Left cardiac atrium (tissue), 4 donors: ENCODE results near the gene MATN3. TPM values are rescaled to one million over a fixed set of nuclear protein-coding genes. Genes with fewer than 3 reads are reported as not detected.

Experiments used
- ATAC-seq, 2 donors: fragments of 200-7000 bp; cut with Tn5 transposase; one replicate each; pipeline ENCODE4 v1.9.1; 2020; ENCODE audit warnings: mild to moderate bottlenecking in 2 of 2, moderate library complexity in 2 of 2
- DNase-seq: peaks from one replicate; pipeline ENCODE4 v3.0.0-alpha.2; 2020
- intact Hi-C, 2 donors: fragments of 100-400 bp; cut with DNase I; formaldehyde crosslinking; loops; one replicate each; pipeline versions ENCODE4 v1.14.1 to v1.15.1; 2022 to 2023
- total RNA-seq, 2 donors: library from RNA; stranded (reverse); fragmentation: NEBNext Ultra II Directional; extraction: Animal tissue kit (Norgen Biotek cat#: 25700); gene quantifications; one replicate each; pipeline ENCODE4 v1.2.1, GENCODE V29; 2021
- donor health status: DM: no; HTN: yes; CAD: no.
- donor health status: DM: no; HTN: yes; CAD: no; lungs with severe emphysema.
- donor health status: DM: yes; HTN: yes; CAD: no.
- donor health status: Dilated cardiomyopathy.

Gene MATN3
- total RNA-seq, 2 donors from 2014 or later, result 0.29 to 0.52 TPM

DNA sequence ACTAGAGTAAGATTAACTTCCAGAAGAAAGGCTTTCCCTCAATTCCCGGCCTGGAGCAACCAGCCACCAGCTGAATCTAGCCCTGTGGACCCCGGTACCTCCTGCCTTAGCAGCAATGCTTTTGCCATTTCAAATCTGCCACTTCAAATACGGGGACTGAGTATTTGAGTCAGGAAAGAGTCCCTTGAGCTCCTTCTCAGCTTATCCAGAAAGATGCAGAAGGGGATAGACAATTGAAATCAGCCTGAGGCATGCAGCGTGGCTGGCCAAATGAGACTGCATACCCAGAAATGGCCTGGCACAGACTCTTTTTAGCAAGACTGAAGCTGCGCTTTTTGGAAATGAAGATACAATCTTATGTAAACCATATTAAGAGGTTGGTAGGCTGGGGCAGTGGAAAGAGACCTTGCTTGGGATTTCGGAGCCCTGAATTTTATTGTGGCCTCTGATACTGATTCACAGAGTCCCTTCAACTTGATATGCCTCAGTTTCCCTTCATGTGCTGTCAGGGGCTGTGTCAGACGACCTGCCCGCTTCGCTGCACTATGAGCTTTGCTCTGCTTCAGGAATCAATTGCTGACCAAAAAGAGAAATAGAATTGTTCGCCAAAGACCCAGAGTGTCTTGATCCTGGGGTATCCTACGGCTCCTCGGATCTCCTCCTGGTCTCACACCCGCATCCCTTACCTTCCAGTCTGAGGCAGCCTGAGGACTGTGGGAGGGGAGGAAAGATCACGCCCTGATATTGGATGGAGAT is 1.0 kb downstream of the MATN3 start:
- DNase-seq, result no peak
- intact Hi-C loops, result loop anchor here in 1 of 2 donors (5.0 kb wide), 1 partner anchor 81 kb away; no protein-coding TSS in a partner anchor
- no peak for ATAC-seq

DNA sequence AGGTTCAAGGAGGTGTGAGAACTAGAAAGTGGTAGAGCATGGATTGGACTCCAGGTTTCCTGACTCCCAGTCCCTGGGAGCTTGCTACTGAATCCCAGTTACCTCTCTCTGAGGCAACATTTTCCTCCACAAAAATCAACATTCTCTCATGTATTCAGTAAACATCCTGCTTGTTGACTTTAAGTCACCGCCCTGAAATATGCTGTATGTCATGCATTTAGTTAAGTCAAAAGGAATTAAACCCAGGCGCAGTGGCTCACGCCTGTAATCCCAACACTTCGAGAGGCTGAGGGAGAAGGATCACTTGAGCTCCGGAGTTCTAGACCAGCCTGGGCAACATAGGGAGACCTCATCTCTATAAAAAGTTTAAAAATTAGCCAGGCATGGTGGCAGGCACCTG is 3.8 kb downstream of the MATN3 start:
- ATAC-seq, result no peak
- DNase-seq, result no peak
- intact Hi-C loops, result no loop called here

DNA sequence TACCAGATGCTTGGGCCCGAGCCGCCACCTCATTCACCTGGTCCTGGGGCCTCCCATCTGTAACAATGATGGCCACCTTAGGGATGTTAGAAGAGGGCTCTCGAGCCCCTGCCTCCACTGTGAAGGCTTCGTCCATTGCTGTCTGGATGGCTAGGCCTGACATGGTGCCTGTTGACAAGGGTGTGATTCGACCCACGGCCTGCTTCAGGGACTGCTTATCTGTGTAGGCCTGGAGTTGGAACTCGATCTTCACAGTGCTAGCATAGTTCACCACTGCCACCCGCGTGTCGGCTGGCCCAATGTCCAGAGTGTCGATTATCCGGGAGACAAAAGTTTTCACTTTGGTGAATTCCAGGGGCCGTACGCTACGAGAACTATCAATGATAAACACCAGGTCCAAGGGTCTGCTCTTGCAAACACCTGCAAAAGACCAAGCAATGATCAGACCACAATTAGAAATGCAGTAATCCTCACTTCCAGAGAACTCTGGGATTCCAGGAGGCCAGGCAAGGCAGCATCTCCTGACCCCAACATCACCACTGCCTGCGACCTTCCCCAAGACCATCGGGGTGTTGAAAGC is 6.5 kb downstream of the MATN3 start:
- intact Hi-C loops, result no loop called here
- DNase-seq (no peak), ATAC-seq (no peak)

DNA sequence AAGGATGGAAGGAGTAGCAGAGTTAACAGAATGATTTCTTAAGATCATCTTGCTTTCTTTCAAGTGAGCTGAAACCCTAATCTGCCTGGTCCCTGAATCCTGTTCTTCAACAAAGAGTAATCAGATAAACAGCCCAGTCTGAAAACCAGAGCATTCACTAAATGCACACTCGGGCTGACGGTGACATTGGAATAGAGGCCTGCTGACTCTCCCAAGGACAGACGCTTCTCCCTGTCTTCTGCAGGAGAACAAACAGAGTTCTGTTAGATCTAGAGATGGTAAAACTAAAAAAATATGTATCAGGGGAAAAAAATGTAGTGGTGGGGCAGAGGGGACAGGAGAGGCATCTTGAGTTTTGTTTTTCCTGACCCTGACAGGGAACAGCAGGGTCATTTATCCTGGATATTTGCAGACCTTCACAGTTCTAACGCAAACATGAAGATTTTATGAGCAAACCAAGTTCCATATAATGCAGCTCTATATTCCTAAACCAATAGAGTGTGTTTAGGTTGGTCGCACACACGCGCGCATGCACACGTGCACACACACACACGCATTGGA is 7.3 kb downstream of the MATN3 start:
- intact Hi-C loops, result no loop called here
- ATAC-seq, result no peak
- DNase-seq, result no peak

DNA sequence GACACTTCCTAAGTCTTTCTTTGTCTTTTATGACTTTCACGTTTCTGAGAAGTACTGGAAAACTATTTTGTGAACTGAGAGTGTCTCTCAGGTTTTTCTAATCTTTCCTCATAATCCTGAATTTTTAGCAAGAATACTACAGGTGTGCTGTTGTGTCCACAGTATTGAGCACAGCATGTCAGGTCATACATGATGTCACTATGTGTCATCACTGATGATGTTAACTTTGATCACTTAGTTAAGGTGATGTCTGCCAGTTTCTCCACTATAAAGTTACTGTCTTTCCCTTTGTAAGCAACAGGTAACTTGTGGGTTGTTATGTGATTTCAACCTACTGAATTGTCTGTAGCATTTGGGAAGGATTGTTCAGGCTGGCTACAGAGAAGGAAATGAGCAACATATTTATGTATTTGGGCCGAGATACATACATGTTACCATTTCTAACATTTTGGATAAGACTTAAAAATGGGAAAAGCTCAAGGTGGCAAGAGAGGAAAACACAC is 11.1 kb downstream of the MATN3 start:
- intact Hi-C loops, result no loop called here
- no peak for DNase-seq
- no peak for ATAC-seq

DNA sequence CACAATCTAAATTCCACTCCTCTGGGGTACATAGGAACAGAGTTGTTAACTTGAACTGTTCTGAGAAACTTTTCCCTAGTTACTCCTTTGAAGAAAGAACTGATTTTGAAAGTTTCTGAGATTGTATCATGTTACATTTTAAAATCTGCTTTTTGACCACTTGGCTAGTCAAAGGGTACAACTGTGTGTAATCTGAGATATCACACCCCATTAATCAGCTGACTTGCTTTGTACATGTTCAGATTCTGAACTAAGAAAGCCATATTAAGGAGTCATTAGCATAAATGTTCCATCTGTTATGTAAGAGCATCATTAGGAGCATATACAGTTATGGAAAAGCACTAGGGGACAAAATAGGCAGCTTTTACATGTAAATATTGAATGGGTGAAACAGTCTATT is 18.7 kb downstream of the MATN3 start:
- no peak for DNase-seq
- intact Hi-C loops, result no loop called here
- no peak for ATAC-seq

DNA sequence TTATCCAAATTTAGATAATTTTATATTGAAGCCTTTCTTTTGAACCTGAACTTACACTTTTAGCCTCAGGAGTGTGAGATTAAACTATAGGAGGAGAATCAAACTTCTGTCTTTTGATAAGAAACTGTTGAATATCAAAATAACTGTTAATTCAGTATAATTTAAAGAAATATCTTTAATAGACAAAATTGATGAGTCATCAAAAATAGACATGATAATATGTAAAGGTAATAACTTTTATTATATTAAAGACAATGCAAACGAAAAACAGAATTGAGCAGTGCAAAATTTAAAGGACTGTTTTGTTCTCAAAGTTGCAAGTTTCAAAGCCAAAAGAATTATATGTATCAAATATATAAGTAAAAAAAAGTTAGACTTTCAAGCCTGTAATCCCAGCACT is 20.6 kb downstream of the MATN3 start:
- intact Hi-C loops, result no loop called here
- no peak for DNase-seq

DNA sequence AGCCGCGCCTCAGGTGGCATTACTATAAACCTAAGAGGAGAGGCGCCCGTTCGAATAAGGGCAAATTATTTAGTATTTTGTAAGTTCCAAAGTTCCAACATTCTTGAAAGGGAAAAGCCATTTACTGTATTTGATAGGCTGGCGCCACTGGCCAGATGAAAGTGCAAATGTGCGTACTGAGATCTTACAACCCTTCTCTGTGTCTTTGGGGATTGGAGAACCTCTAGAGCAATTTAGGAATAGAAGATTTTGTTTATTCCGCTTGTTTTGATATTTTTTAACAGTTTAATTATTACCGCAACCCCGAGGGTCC is 22.1 kb downstream of the MATN3 start:
- no peak for DNase-seq
- ATAC-seq, result peak in 1 of 2 donors; percentile 7
- intact Hi-C loops, result no loop called here

More for the DNA sequence above, 20.6 kb downstream of the MATN3 start:
- no peak for ATAC-seq

DNA sequence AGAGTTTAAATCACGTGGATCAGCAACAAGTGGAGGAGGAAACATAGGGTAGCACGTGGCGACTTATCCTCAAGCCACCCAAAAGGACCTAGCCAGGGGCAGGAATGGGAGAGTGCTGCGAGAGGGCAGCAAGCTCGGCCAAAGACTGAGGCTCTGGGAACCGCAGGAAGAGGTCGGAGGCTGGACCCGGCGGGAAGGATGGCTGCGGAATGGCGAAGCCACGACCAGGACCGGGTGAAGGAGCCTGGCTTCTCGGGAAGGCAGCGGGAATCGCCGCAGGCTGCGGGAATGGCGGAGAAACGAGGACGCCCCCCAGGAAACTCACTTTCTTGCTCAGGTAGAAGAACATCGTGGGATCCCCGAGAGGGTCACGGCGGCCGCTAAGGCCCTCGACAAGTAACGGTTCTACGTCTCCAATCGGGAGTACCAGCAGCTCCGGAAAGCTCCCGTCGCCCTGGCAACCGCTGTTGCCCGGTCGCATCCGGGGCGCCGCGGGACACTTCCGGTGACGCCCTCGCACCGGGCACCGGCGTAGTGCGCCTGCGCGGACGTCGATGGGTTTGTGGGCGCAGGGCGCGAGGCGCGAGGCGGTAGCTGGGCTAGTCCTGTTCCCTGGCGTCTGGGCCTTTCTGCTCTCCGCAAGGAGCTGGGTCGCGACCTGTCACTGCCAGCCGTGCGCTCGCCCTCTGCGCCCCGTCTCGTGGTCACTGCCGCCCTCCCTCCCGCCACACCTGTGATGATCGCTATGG is 22.6 kb downstream of the MATN3 start, which contains the start of gene WDR35:
TSS of gene WDR35 (minus strand) at position 439 of the 749 bp plus-strand sequence. CDS start at position 349, 90 bp downstream.
- intact Hi-C loops, result no loop called here
- ATAC-seq, result peak; percentile 99
- DNase-seq, result peak; percentile 93

DNA sequence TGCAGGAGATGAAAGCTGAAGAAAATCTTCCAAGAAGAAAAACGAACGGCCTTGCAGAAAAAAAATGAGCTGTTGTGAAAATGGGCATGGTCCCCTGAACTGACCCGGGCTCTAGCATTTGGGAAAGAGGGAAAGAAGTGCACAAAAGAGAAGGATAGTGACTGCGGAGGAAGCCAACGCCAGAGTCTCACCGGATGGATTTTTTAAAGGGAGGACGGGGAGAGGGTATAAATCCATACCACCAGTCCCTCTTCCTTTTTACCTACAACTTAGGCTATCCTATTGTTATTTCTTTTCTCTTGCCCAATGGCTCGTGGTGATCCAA is 23.2 kb downstream of the MATN3 start:
- intact Hi-C loops, result no loop called here
- DNase-seq (no peak), ATAC-seq (no peak)

DNA sequence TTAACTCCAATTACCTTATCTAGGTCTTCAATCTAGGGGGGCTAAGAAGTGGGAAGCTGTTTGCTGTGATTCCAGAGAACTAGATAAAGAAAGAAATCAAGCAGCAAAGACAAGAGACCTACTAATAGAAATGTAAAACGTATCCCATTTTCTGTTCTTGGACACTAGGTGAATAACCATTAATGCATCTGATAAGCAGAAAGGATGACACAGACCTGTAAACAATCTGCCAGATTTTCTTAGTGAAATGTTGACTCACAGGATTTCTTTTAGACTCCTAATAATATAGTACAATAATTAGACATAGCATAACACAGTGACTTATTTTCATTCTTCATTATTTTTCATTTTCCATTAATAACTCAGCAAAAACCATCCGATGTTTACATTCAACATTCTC is 23.9 kb downstream of the MATN3 start:
- ATAC-seq (no peak), DNase-seq (no peak)
- intact Hi-C loops, result no loop called here

DNA sequence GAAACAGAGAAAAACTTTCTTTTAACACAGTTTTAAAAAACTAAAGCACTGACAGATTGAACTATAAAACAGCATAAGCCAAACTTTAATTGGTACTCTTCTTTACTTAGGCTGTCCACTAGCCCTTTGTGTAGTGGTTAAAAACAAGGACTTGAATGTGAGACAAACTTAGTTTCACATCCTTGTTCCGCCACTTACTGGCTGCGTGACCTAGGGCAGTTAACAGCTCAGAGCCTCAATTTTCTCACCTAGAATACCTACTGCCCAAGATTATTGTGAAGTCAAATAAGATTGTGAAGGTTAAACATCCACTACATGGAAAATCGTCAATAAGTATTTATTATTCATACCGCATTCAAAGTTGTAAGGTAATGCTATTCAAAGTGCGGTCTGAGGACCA is 24.5 kb downstream of the MATN3 start:
- DNase-seq, result no peak
- no peak for ATAC-seq
- intact Hi-C loops, result no loop called here

DNA sequence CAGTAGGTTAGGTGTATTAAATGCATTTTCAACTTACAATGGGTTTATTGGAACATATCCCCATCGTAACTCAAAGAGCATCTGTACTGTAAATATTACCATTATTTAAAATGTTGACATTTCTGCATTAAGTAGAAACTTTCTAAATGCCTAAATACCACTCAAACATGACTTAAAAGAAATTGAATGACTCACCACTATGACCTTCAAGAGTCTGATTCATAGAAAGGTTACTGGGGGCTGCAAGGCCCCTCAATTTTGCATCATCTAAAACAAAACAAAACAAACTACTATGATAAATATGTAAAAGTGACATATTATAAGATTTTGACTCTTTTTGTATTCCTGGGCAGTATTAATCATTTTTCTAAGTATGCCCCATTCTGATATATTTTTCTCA is 30.2 kb downstream of the MATN3 start:
- intact Hi-C loops, result no loop called here
- no peak for ATAC-seq
- DNase-seq, result no peak

DNA sequence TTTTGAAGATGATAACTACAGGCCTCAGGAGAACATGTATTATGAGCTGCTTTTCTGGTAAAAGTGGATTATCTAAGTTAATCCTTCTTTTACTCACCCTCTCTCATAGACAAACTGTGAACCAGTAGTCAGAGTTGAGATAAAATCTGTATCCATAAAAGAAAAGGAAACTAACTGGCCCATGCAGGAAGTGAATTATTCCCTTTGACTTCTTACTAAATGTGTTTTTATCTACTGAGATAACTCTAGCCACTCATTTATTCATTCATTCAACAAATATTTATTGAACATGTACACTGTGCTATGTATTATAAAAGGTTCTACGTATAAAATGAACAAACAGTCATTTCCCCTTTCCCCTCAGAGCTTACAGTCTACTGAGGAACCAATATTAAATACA is 32.5 kb downstream of the MATN3 start:
- intact Hi-C loops, result no loop called here
- ATAC-seq (no peak), DNase-seq (no peak)

DNA sequence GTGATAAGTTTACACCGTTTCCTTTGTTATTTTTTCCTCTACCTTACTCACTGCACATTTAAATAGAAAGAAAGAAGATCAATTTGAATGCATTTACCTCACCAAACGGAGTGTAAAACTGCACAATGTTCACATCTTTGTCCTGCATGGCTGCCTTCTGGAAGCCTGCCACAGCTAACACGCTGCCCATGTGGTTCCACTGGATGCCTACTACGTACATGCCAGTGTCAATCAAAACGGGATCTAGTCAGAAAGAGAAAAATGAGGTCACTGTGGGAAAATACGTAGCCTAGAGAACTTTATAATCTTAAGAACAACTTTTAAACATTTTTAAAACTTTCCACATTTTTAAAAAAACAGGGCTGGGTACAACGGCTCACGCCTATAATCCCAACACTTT is 39.0 kb downstream of the MATN3 start:
- intact Hi-C loops, result no loop called here
- DNase-seq, result no peak
- ATAC-seq, result no peak

DNA sequence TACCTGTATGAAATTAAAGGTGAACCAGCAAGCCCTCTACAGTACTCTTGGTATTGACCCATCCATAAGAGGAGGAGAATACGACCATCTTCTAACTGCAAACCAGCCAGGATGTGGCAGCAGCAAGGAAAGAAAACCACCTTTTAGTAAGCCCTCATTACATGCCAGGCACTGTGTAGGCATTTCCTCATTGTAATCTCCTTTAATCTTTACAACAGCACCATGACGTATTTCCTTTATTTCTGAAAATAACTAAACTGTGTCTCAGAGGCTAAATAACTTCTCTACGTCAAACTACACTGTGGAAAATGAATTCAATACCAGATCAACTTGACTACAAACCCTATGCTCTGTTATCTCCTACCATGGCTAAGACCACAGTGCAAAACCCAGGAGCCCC is 40.8 kb downstream of the MATN3 start:
- intact Hi-C loops, result no loop called here
- ATAC-seq (no peak), DNase-seq (no peak)

DNA sequence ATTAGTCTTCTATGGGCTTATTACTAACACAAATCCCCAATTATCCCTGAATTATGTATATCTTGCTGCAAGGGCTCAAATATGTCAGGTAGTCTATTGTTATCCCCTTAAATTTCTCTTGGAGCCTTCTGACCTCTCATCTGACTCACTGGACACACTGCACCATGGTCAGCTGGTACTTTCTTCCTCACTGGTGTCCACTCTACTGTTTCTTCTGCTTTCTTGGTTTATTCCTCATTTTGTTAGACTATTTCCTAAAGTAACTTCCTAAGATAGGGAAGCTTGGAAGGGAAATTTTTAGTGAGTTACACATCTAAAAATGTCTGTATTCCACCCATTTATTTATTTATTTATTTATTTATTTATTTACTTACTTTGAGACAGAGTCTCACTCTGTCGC is 49.1 kb downstream of the MATN3 start:
- no peak for ATAC-seq
- intact Hi-C loops, result no loop called here
- DNase-seq, result no peak

DNA sequence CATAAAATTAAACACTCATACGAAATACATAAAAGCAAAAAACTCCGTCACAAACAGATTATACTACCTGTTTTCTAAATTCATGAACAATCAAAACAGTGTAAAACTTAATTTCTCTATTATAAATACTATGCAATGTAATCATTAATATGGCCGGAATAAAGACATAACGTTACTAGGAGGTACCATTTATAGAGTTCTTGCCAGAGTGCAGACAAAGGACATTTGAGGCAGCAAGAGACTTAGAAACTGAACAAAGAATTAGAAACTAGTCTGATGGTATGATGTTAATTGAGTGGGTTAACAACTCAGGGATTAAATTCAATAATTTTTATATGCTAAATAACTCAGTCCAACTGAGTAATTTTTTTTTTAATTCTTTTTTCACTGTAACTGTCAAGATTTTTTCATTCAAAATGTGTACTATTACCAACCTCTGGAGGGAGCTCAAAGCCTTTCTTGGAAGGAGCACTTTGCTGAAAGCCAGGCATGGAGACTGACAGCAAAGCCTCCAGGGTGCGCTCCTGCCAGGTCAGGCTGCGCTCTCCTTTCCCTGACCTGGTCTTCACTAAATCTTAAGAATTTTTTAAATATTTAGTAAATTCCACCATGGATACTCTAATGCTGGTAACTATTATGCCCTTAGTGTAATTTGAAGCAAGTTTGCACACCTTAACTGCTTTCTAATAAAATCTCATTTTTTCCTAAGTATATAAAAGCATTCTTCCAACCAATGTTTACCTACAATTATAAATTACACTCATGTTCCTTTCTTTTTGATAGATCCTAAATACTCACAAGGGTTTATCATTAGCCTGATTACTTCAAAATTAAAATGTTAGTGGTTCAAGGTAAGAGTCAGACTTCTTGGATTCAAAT is 56.7 kb downstream of the MATN3 start:
- DNase-seq (peak; percentile 40), ATAC-seq (peak; percentile 82)
- intact Hi-C loops, result loop anchor here in 1 of 2 donors (5.0 kb wide), 1 partner anchor 142 kb away; no protein-coding TSS in a partner anchor

DNA sequence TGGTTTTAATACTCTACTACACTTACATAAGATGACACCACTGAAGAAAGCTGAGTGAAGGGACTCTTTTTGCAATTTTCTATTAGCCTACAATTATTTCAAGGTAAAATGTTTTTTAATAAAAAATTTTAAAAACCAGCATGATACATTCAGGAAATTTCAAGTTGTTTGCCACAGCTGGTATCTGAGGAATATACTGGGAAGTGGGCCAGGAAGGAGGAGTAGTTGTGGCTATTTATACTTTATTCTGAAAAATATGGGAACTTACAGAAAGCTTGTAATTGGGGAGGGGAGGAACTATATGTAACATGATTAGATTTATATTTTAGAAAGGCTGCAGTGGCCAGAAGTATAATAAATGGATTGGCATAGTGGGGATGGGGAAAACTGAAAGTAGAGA is 63.4 kb downstream of the MATN3 start:
- intact Hi-C loops, result no loop called here
- no peak for ATAC-seq
- DNase-seq, result no peak
